Stimulated activated CD8-positive, alpha-beta memory T cell treated with anti-CD3 and anti-CD28 coated beads, Interleukin-7, amount 100 ng/mL, for 48 hours (primary cell): Measurements from ENCODE around the gene CAMK2G.
"Not testable (repeated sequence)": the region's sequence is repeated elsewhere in the genome, so short reads cannot be mapped to it uniquely, and the experiment has no call there.

Source experiments
- DNase-seq, 2 donors: peaks; one replicate each; pipeline ENCODE4 v3.0.0-alpha.2; 2020; ENCODE audit warnings: low read depth in 1 of 2; ENCODE audit errors: extremely low read depth in 1 of 2

CAMK2G gene

DNA sequence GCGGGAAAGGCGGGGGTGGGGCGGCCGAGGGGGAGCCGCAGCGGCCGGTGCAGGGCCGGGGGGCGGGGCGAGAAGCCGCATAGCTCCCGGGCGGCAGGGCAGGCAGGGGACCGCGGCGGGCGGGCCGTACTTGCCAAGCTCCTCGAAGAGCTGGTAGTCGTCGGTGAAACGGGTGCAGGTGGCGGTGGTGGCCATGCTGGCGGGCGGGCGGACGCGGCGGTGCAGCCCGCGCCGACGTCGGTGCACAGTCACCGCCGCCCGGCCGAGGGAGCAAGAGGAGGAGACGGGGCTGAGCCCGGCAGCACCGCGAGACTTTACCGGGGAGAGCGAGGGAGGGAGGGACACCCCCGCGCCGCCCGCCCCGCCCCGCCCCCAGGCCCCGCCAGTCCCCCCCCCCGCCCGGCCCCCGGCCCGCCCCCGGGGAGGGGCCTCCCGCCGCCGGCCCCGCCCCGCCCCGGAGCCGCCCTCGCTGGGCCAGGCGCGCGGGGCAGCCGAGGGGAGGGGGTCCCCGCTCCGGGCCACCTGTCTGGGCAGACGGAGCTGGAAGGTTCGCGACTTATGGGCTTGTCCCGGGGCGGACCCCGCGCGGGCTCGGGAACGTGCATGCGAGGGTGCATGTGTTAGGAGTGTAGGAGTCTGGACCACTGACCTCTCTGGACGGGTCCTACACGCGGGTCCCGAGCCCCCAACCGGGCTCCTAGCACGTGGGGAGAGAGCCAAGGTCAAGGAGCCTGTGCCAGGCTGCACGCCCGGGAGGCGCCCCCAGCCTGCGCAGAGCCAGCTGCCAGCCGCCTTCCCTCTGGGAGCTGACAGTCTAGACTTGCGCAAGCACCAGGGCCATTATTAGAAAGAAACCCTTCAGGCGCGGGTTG, at the start of gene CAMK2G:
Gene CAMK2G, minus strand, starts transcription at position 289 of the 872 bp plus-strand sequence. Its CDS starts 94 bp downstream, at position 195.
- peak in 1 of 2 donors; percentile 68 for DNase-seq

DNA sequence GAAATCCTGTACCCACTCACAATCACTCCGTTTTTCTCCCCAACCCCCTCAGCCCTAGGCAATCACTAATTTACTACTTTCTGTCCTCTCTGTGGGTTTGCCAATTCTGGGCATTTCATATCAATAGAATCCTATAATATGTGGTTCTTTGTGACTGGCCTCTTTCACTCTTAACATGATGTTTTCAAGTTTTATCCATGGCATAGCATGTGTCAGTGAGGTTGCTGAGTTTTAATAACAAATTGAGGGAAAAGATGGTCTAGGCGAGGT, 48.4 kb upstream of the CAMK2G start:
- no peak for DNase-seq

DNA sequence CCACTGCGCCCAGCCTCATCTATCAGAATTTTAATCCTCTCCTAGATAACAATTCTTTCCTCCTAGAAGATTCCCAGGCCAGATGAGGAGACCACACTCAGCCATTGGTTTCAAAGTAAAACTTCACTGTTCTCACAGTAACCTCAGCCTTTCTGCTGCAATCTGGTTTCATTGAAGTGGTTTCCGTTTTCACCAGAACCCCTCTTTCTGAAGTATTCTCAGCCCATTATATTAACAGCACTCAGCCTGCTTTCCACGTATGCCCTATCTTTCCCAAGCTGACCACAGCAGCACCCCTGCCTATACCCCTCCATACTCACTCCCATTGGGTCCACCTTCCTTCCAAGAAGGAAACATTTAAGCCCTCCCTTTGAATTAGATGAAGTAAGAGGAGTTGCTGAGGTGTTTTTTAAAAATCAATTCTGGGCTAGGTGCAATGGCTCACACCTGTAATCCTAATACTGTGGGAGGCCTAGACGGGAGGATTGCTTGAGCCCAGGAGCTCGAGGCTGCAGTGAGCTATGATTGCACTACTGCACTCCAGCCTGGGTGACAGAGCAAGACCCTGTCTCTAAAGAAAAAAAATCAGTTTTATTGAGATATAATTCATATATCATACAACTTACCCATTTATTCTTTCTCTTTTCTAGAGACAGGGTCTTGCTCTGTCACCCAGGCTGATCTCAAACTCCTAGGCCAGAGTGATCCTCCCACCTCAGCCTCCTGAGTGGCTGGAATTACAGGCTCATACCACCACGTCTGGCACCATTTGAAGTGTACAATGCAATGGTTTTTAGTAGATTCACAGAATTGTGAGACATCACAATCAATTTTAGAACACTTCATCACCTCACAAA, 47.9 kb upstream of the CAMK2G start:
- DNase-seq, result no peak

DNA sequence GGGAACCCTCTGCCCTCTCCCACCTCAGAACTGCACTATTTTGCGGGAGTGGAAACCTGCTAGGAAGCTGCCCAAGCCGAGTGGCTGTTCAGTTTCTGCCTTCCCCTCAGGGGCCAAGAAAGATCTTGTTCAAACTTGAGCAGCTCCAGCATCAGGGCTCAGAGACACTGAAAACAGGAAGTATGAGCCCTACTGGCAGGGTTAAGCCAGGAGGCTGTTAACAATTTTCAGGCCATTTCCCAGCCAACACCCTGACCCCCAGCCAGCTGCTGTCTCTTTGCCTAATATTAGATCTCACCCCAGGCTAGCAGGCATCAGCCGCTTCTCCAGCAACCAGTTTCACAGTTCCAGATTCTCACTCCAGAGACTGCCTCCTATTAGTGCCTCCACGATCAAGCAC, 45.7 kb upstream of the CAMK2G start:
- no peak for DNase-seq

DNA sequence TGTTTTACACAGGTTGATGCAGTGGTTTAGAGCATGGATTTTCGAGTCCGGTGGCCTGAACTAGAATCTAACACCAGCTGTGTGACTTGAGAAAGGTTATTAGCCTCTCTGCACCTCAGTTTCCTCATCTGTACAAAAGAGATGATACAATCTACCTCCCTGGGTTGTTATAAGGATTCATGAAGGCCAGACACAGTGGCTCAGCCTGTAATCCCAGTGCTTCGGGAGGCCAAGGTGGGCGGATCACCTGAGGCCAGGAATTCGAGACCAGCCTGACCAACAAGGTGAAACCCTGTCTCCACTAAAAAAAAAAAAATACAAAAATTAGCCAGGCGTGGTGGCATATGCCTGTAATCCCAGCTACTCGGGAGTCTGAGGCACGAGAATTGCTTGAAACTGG, 45.1 kb upstream of the CAMK2G start:
- DNase-seq, result not testable (repeated sequence)

DNA sequence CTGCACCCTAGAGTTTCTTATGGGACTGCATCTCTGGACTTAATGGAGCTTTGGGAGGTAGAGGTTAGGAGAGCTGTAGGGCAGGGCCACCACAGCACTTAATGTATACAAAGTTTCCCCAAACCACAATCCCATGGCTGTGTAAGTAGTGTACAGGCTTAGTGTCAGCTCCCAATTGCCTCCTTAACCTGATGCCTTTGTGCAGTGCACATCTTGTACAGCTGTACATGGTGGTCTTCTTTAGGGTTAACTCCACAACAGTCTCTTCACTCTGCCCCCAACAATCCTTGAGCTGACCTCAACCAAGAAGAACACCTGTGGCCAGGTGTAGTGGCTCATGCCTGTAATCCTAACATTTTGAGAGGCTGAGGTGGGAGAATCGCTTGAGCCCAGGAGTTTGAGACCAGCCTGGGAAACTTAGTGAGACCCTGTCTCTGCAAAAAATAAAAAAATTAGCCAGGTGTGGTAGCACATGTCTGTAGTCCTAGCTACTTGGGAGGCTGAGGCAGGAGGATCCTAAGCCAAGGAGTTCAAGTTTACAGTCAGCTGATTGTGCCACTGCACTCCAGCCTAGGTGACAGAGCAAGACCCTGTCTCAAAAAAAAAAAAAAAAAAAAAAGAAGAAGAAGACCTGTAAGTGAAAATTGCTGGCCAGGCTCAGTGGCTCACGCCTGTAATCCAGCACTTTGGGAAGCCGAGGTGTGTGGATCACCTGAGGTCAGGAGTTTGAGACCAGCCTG, 43.4 kb upstream of the CAMK2G start:
- DNase-seq, result no peak

DNA sequence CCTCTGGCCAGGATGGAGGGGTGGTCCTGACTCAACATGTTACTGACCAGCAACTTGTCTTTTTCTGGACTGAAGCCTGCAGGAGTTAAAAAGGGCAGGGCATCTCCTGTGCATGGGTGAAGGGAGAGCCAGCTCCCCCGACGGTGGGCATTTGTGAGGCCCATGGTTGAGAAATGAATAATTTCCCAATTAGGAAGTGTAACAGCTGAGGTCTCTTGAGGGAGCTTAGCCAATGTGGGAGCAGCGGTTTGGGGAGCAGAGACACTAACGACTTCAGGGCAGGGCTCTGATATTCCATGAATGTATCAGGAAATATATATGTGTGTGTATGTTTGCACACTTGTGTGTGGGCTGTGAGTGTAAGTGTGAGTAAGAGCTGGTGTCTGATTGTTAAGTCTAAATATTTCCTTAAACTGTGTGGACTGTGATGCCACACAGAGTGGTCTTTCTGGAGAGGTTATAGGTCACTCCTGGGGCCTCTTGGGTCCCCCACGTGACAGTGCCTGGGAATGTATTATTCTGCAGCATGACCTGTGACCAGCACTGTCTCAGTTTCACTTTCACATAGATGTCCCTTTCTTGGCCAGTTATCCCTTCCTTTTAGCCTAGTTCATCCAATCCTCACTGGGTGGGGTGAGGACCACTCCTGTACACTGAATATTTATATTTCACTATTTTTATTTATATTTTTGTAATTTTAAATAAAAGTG, 42.6 kb upstream of the CAMK2G start:
- no peak for DNase-seq

DNA sequence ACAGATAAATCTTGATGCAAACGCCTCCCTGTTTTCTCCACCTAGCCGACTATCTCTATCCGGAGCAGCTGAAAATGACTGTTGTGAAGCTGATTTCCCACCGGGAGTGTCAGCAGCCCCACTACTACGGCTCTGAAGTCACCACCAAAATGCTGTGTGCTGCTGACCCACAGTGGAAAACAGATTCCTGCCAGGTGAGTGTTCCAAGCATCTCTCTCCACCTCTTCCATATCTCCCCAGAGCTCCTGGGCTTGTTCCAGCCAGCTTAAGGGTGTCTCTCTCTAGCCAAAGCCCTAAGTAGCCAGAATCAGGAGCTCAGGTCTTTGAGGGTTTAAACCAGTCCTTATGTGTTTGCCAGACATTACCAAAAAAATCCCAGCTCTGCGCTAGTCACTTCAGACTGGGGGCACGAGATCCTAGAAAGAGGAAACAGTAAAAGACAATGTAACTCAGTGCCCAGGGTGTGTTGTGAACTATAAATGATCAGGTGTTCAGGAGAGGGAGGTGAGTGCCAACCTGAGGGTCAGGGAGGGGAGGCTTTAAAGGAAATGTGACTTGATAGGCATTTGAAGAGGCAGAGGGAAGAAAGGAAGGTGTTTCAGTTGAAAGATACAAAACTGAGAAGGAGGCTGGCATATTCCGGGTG, 41.0 kb upstream of the CAMK2G start:
- DNase-seq, result no peak

DNA sequence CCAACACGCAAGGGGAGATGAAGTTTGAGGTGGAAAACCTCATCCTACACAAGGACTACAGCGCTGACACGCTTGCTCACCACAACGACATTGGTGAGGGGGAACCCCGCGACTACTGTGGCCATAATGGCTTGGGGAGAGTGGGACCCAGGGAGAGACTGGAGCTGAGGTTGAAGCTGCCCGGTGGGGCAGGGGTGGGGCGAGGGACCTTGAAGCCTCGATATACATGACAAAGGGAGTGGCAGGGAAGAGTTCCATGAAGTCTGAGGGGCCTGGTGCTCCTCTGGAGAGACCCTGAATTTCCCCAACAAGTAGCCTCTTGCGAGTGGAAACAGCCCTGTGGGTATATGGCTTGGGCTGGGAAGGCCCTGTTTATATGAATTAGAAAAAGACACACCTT, 39.7 kb upstream of the CAMK2G start:
- DNase-seq, result no peak

DNA sequence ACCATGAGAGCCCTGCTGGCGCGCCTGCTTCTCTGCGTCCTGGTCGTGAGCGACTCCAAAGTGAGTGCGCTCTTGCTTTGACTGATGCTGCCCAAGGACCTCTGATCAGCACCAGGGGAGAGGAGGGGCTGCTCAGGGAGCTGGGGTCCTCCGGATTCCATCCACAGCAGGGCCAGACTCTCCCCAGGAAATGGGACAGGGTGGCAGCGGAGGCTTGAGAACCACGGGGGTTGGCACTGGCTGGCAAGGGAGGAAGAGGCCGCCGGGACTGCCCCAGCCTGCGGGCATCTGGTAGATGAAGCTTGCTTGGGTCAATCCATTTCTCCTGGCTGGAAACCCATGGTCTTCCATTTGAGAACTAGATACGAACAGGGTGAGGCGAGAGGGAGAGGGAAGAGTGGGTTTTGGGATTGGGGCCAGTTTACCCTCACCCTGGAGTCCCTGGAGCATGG, 37.2 kb upstream of the CAMK2G start:
- DNase-seq, result no peak

DNA sequence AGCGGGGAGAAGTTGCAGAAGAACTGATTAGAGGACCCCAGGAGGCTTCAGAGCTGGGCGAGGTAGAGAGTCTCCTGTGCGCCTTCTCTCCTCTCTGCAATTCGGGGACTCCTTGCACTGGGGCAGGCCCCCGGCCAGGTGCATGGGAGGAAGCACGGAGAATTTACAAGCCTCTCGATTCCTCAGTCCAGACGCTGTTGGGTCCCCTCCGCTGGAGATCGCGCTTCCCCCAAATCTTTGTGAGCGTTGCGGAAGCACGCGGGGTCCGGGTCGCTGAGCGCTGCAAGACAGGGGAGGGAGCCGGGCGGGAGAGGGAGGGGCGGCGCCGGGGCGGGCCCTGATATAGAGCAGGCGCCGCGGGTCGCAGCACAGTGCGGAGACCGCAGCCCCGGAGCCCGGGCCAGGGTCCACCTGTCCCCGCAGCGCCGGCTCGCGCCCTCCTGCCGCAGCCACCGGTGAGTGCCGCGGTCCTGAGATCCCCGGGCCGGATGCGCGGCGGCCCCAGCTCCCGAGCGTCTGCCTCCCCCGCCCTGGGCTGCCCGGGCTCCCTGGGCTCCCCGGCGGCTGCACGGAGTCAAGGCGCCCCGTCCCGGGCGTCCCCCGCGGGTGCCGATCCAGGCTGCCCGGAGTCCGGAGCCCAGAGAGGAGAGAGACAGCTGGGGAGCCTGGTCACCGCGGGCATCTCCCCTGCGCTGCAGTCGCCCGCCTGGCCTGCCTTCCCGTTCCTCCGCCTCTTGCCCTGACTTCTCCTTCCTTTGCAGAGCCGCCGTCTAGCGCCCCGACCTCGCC, 36.6 kb upstream of the CAMK2G start, which contains the start of gene PLAU:
Gene PLAU, plus strand, starts transcription at position 369 of the 789 bp plus-strand sequence. CDS start 424 bp downstream, outside the sequence.
- no peak for DNase-seq

DNA sequence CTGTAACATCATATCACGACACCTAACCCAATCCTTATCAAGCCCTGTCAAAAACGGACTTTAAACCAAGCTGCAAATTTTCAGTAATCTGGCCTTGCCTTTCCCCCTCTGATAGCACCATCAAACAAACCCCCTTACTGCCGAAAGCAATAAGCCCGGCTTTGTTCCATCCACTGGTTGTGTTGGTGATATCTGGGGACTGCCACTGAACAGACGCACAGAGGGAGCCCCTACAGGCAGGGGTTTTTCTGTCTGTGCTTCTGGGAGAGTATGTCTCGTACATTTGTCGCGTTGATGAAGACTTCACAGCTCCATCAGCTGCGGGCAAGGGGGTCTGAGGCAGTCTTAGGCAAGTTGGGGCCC, 36.0 kb upstream of the CAMK2G start:
- DNase-seq, result no peak

DNA sequence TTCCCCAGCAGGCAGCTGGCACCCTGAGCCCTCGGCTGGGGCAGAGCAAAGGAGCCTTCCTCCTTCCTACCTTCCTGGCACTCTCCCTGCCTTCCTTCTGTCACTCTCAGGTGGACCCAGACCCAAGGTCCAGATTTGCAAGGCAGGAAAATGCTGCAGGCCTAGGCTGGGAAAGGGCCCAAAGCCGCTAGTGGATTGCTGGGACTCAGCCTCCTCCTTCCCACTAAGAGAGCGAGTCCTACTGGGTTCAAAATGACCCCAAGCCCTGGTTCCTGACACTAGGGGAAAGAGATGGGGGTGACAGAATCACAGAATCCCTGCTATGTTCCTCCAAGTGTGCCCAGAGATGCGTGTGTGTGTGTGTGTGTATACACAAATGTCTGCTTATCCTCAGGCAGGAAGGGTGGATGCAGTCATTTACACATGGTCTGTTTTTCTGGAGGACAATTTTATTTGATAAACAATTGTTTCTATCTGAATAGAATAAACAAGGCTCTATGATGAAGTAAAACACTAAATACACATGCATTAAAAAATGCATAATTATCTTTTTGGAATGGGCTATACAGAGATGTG, 35.3 kb upstream of the CAMK2G start:
- DNase-seq, result no peak

DNA sequence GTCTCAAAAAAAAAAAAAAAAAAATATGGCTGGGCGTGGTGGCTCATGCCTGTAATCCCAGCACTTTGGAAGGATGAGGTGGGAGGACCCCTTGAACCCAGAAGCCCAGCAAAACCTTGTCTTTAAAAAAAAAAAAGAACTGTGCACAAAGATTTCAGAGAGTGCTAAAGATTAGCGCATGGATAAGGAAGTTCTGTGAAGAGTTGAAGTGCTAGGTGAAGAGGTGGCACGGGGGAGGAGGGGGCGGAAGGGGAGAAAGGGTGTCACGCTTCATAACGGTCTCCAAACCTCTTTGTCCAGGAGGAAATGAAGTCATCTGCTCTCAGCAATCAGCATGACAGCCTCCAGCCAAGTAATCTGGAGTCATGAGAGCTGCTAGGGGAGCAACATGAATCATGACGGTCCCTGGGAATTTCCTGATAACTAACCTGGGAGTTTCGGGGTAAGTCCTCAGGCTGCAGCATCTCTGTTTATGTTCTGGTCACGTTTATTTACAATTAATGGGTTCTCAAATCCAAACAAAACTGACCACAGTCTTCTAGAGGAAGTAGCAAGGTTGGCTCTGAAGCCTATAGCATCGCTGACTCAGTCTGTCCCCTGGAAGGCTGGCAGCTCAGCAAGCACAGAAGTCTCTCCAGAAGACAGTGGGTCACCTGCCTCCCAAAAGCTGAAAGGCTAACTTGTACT, 34.6 kb upstream of the CAMK2G start:
- peak in 1 of 2 donors; percentile 45 for DNase-seq

DNA sequence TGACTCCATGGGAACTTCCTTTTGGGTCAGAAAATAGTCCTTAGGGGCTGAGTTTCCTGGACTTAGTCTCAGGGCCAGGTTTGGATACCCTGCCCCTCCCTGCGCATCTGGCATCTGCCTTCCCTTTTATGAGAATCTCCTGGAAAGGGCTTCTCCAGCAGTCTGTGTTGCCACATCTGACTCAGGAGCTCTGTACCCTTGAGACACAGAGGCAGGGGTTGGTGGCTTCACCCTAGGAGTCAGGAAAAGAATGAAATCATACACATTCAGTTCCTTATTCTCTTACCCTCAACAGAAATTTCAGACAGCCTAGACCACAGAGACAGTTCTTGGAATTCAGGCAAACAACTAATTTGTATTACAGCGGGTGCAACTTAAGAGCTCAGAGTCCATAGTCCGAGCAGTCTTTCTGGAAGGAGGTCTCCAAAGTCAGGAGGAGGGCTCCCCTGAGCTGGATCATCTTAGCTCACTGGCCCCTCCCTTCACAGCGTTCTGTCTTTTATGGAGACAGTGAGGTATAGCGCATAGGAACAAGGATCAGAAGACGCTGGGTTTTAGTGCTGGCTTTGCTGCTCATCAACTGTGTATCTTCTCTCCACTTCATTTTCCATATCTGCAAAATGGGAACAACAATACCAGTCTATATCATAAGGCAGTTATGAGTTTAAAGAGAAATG, 33.6 kb upstream of the CAMK2G start:
- DNase-seq, result no peak

DNA sequence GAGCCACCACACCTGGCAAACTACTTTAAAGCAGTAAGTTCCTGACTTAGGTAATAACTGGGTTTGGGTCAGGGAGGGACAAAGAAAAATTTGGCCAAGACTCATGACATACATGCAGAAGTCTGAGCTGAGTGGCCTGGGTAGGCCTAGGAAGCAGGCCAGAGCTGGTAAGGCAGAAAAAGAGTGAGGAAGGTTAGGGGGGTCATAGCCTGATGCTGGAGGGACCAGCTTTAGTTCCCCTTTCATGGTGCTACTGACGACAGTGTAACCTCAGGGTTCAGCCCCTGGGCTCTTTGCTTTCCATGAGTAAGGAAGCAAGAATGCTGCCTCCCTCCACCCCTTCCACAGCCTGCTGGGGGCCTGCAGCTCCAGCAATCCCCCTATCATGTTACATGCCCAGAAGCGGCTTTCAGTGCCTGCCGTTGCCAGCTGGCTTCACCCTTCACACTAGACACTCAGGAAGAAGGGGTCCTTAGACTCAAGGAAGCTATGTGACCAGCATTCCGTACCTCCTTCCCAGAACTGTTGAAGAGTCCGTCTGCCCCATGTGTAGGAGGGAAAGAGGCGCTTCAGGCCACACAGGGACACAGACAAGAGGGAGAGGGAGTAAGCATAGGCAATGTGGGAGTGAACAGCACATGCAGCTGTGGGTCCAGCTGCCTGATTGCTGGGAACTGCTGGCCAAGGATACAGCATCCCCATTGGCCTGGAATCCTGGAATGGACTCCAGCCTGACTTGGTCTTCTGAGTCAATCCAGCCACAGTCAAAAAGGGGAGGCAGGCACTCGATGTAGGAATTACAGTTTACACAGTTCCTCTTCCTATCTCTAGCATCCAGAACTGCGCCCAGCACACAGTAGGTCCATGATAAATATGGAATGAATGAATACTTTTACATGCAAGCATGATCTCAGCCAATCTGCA, 32.4 kb upstream of the CAMK2G start:
- DNase-seq, result no peak
